ENCODE results near the gene TXNL4A.
"Not testable (repeated sequence)": the region's sequence is repeated elsewhere in the genome, so short reads cannot be mapped to it uniquely, and the experiment has no call there.

Gene TXNL4A

GRCh38 chr18:80033181-80034067 lies 45.1 kb upstream of the TXNL4A start (continued):
- TF ChIP-seq ZIC2 (tag by site-specific recombination; IDR thresholded peaks at IDR 0.05) (peak; percentile 58), ZFHX2 (tag by site-specific recombination; conservative IDR thresholded peaks at IDR 0.05) (peak; percentile 98), ZSCAN4 (tag by site-specific recombination; IDR thresholded peaks at IDR 0.05) (peak; percentile 84), ZBTB21 (tag by site-specific recombination; IDR thresholded peaks at IDR 0.05) (no peak)

GRCh38 chr18:80029690-80030089 lies 41.3 kb upstream of the TXNL4A start:
- H3K36me3 ChIP-seq (ENCODE audit: control insufficient read depth in 2 of 2, insufficient read depth in 1 of 2, low read length in 2 of 2), result no peaks in the 10 kb centered on the region
- TF ChIP-seq ZNF148 (tag by site-specific recombination; IDR thresholded peaks at IDR 0.05; ENCODE audit: borderline replicate concordance) (no peak), ZNF768 (tag by site-specific recombination; IDR thresholded peaks at IDR 0.05) (no peak), SP3 (tag by site-specific recombination; IDR thresholded peaks at IDR 0.05) (no peak), ZNF510 (tag by site-specific recombination; IDR thresholded peaks at IDR 0.05; ENCODE audit: insufficient replicate concordance) (no peak), ZNF133 (tag by site-specific recombination; IDR thresholded peaks at IDR 0.05) (no peak)
- no peaks in the 10 kb centered on the region for H3K9me3 ChIP-seq (ENCODE audit: control insufficient read depth, insufficient read depth, low read depth, low read length)
- H3K27ac ChIP-seq (ENCODE audit: extremely low read depth, low read depth, low read length), result no peak overlapping the region
- POLR2A ChIA-PET, result no interaction called here
- 0 out of 2 replicates have a peak, but pooled peaks cover 4% of the 10 kb centered on the region for H3K4me1 ChIP-seq (ENCODE audit: control insufficient read depth, insufficient read depth, low read length)
- no peak overlapping the region for H3K4me3 ChIP-seq (ENCODE audit: low read depth, low read length)
- CTCF ChIA-PET, result no interaction called here

- CTCF ChIA-PET; H3K36me3 ChIP-seq (ENCODE audit: control insufficient read depth in 2 of 2, insufficient read depth in 1 of 2, low read length in 2 of 2); H3K9me3 ChIP-seq (ENCODE audit: control insufficient read depth, insufficient read depth, low read depth, low read length); H3K4me3 ChIP-seq (ENCODE audit: low read depth, low read length); H3K4me1 ChIP-seq (ENCODE audit: control insufficient read depth, insufficient read depth, low read length); H3K27ac ChIP-seq (ENCODE audit: extremely low read depth, low read depth, low read length); POLR2A ChIA-PET: not testable (repeated sequence)
Measured at GRCh38 chr18:80027719-80028118, 39.4 kb upstream of the TXNL4A start.

GRCh38 chr18:80026363-80026762 lies 38.0 kb upstream of the TXNL4A start:
- ChIA-PET CTCF (no interaction called here), POLR2A (no interaction called here)
- no peaks in the 10 kb centered on the region for H3K9me3 ChIP-seq (ENCODE audit: control insufficient read depth, insufficient read depth, low read depth, low read length)
- no peak for TF ChIP-seq ZNF654 (tag by site-specific recombination; IDR thresholded peaks at IDR 0.05; ENCODE audit: low read depth)
- no peak for TF ChIP-seq ZFP69B (tag by site-specific recombination; IDR thresholded peaks at IDR 0.05)
- TF ChIP-seq ZNF792 (tag by site-specific recombination; IDR thresholded peaks at IDR 0.05), result no peak
- TF ChIP-seq SCRT2 (tag by site-specific recombination; IDR thresholded peaks at IDR 0.05), result no peak
- no peak for TF ChIP-seq ZNF621 (tag by site-specific recombination; IDR thresholded peaks at IDR 0.05)
- TF ChIP-seq KLF9 (tag by site-specific recombination; IDR thresholded peaks at IDR 0.05; ENCODE audit: low read depth), result no peak
- TF ChIP-seq ZFP3 (tag by site-specific recombination; IDR thresholded peaks at IDR 0.05; ENCODE audit: low read depth), result no peak
- no peak for TF ChIP-seq ZNF530 (tag by site-specific recombination; IDR thresholded peaks at IDR 0.05; ENCODE audit: low read depth)
- TF ChIP-seq TRIM28 (IDR thresholded peaks at IDR 0.05; ENCODE audit: borderline replicate concordance, low read length), result no peak
- TF ChIP-seq ZNF266 (tag by site-specific recombination; IDR thresholded peaks at IDR 0.05; ENCODE audit: low read depth), result no peak
- no peak for TF ChIP-seq ZSCAN18 (tag by site-specific recombination; IDR thresholded peaks at IDR 0.05)
- no peak overlapping the region for H3K27ac ChIP-seq (ENCODE audit: extremely low read depth, low read depth, low read length)
- H3K4me3 ChIP-seq (ENCODE audit: low read depth, low read length), result no peak overlapping the region
- no peaks in the 10 kb centered on the region for H3K36me3 ChIP-seq (ENCODE audit: control insufficient read depth in 2 of 2, insufficient read depth in 1 of 2, low read length in 2 of 2)
- no peaks in the 10 kb centered on the region for H3K4me1 ChIP-seq (ENCODE audit: control insufficient read depth, insufficient read depth, low read length)

Measured in HEK293 (cell line).